HepG2 (cell line): Measurements from ENCODE around the gene PIP5K1A. TPM values are rescaled to one million over a fixed set of nuclear protein-coding genes. Genes with fewer than 3 reads are reported as not detected.

ENCODE experiments used
- AGO2 ChIP-seq: fragments of 200-400 bp; formaldehyde crosslinking; optimal IDR thresholded peaks from 2 replicates; pipeline ENCODE3; 2017; ENCODE audit warnings: mild to moderate bottlenecking, low read depth, low read length, moderate library complexity
- AKNA ChIP-seq: sonication (generic); formaldehyde crosslinking; IDR thresholded peaks from 2 replicates; pipeline ENCODE4 v1.4.0; 2020; ENCODE audit warnings: missing genetic modification reagents, borderline replicate concordance
- ARID5B ChIP-seq: IDR thresholded peaks from 2 replicates; pipeline ENCODE4 v1.4.0; 2020; ENCODE audit warnings: mild to moderate bottlenecking, missing genetic modification reagents
- BCL3 ChIP-seq: sonication (generic); formaldehyde crosslinking; IDR thresholded peaks from 2 replicates; pipeline ENCODE4 v1.5.1; 2020; ENCODE audit warnings: mild to moderate bottlenecking, missing genetic modification reagents, moderate library complexity
- MIXL1 ChIP-seq: IDR thresholded peaks from 2 replicates; pipeline ENCODE4 v1.6.1; 2016
- RNF2 ChIP-seq: fragments of 450-650 bp; conservative IDR thresholded peaks from 2 replicates; pipeline ENCODE4 v1.6.1; 2016; ENCODE audit warnings: low read depth
- SKI ChIP-seq: fragments of 450-650 bp; IDR thresholded peaks from one replicate; pipeline ENCODE4 v1.6.1; 2018; ENCODE audit warnings: mild to moderate bottlenecking; ENCODE audit not compliant: partially characterized antibody
- ZFP1 ChIP-seq: IDR thresholded peaks from 2 replicates; pipeline ENCODE4 v1.6.1; 2016
- ZNF362 ChIP-seq: sonication (generic); formaldehyde crosslinking; IDR thresholded peaks from 2 replicates; pipeline ENCODE4 v1.4.0; 2020; ENCODE audit warnings: missing genetic modification reagents, mild to moderate bottlenecking, borderline replicate concordance
- ZNF414 ChIP-seq: sonication (generic); formaldehyde crosslinking; IDR thresholded peaks from 2 replicates; pipeline ENCODE4 v1.5.0; 2020; ENCODE audit warnings: missing genetic modification reagents
- ZNF430 ChIP-seq: sonication (generic); formaldehyde crosslinking; IDR thresholded peaks from 2 replicates; pipeline ENCODE4 v1.9.0; 2021; ENCODE audit warnings: mild to moderate bottlenecking, missing genetic modification reagents
- ZNF792 ChIP-seq: IDR thresholded peaks from 2 replicates; pipeline ENCODE4 v1.6.1; 2016
- ZNF800 ChIP-seq: sonication (generic); formaldehyde crosslinking; IDR thresholded peaks from 2 replicates; pipeline ENCODE4 v1.4.0; 2020; ENCODE audit warnings: missing genetic modification reagents
- polyA plus RNA-seq, 8 experiments: library from polyadenylated mRNA; depleted of rRNA in 3 of 8; stranded (reverse) in 7 of 8; unstranded in 1 of 8; fragments of >200 nt; fragmentation: Illumina TruSeq in 4 of 8; extraction: Trizol in 4 of 8; gene quantifications; 2 replicates each; pipeline versions ENCODE4 v1.2.1 to v1.2.3, GENCODE V29; 2011 to 2016; ENCODE audit warnings: low read depth in 4 of 8, missing spikeins in 1 of 8, mixed read lengths in 1 of 8; ENCODE audit not compliant: insufficient read depth in 1 of 8
- total RNA-seq, 5 experiments: library from RNA; depleted of rRNA; stranded (reverse); fragments of >200 nt; fragmentation: Illumina TruSeq; extraction: Trizol; gene quantifications; 2 replicates each; pipeline ENCODE4 v1.2.3, GENCODE V29; 2016; ENCODE audit warnings: low read depth in 1 of 5

PIP5K1A gene
- total and polyA plus RNA-seq, 2 of the 13 experiments (the other 11 are each of a cell fraction or from before 2014, with no cell fraction given), result 45.3 to 65.1 TPM

GRCh38 chr1:151254217-151255213, 56.2 kb downstream of the PIP5K1A start, which contains the start of gene PSMD4 (continued):
- no peak for TF ChIP-seq ZNF414 (CRISPR knock-in tag)
- TF ChIP-seq ZNF430 (CRISPR knock-in tag), result 0 out of 2 replicates have a peak, but pooled peaks have one; percentile 64
- no peak for TF ChIP-seq SKI
- TF ChIP-seq BCL3 (CRISPR knock-in tag), result no peak
- no peak for TF ChIP-seq AGO2
- TF ChIP-seq AKNA (CRISPR knock-in tag), result 0 out of 2 replicates have a peak, but pooled peaks have one; percentile 41
- no peak for TF ChIP-seq ZNF792
- peak; percentile 38; the same call in 1 of the 2 replicates for TF ChIP-seq ZFP1 (CRISPR knock-in tag)
- TF ChIP-seq RNF2, result peak; percentile 80
- peak; percentile 7; the same call in 1 of the 2 replicates for TF ChIP-seq ARID5B (CRISPR knock-in tag)
- no peak for TF ChIP-seq ZNF800 (CRISPR knock-in tag)
- TF ChIP-seq MIXL1 (CRISPR knock-in tag), result no peak; the same call in 1 of the 2 replicates
- TF ChIP-seq ZNF362, result peak; percentile 31; the same call in 1 of the 2 replicates
